Activated CD8-positive, alpha-beta T cell treated with anti-CD3 and anti-CD28 coated beads for 36 hours (primary cell): Measurements from ENCODE around the gene NAT9. TPM values are rescaled to one million over a fixed set of nuclear protein-coding genes. Genes with fewer than 3 reads are reported as not detected.

Source experiments
- ATAC-seq: fragments of 200-7000 bp; cut with Tn5 transposase; one replicate; pipeline ENCODE4 v1.10.0; 2021; ENCODE audit warnings: mild to moderate bottlenecking, moderate library complexity
- CTCF ChIA-PET: fragments of 350-600 bp; sonication (Branson Sonifier 250); formaldehyde crosslinking; loops from one replicate; lab custom pipeline; 2021; ENCODE audit warnings: antibody characterized with exemption; lab: Charles Lee
- POLR2A ChIA-PET: fragments of 350-600 bp; sonication (Branson Sonifier 250); formaldehyde crosslinking; loops from one replicate; lab custom pipeline; 2021; ENCODE audit warnings: antibody characterized with exemption; lab: Charles Lee
- DNase-seq: peaks from one replicate; pipeline ENCODE4 v3.0.0-alpha.2; 2020
- H3K27ac Mint-ChIP-seq: one replicate; pipeline ENCODE4 v1.8.0; 2021; ENCODE audit warnings: mild to moderate bottlenecking, mixed read lengths
- H3K27me3 Mint-ChIP-seq: one replicate; pipeline ENCODE4 v1.8.0; 2021; ENCODE audit warnings: mixed read lengths
- H3K36me3 Mint-ChIP-seq: one replicate; pipeline ENCODE4 v1.8.0; 2021; ENCODE audit warnings: low read depth, mixed read lengths
- H3K4me1 Mint-ChIP-seq: one replicate; pipeline ENCODE4 v1.8.0; 2021; ENCODE audit warnings: low read depth, mixed read lengths
- H3K4me3 Mint-ChIP-seq: one replicate; pipeline ENCODE4 v1.8.0; 2021; ENCODE audit warnings: mild to moderate bottlenecking, moderate library complexity, mixed read lengths
- H3K9me3 Mint-ChIP-seq: one replicate; pipeline ENCODE4 v1.8.0; 2021; ENCODE audit warnings: mixed read lengths
- CTCF ChIP-seq: fragments of 200-600 bp; IDR thresholded peaks from one replicate; pipeline ENCODE4 v1.8.0; 2022; ENCODE audit warnings: antibody characterized with exemption, mild to moderate bottlenecking
- intact Hi-C: fragments of 100-400 bp; cut with micrococcal nuclease; formaldehyde crosslinking; loops from one replicate; pipeline ENCODE4 v1.10.0; 2022
- total RNA-seq, 2 experiments: library from RNA; stranded (reverse); gene quantifications; one replicate each; pipeline ENCODE4 v1.2.3, GENCODE V29; 2021

NAT9 gene
- total RNA-seq, 2 experiments from 2014 or later: 35.5 to 42.4 TPM

GRCh38 chr17:74750039-74750326 lies 26.2 kb downstream of the NAT9 start:
- ATAC-seq (no peak), DNase-seq (no peak)
- CTCF ChIA-PET: interaction anchor here (1.0 to 7.9 kb wide), 11 partner anchors 8 to 115 kb away, joined by 3 to 98 read pairs (median 10); partner anchors contain the start of genes NAT9 and RAB37
- TF ChIP-seq CTCF: no peak
- no peaks in the 10 kb centered on the region for H3K9me3 Mint-ChIP-seq
- H3K27me3 Mint-ChIP-seq: no peaks in the 10 kb centered on the region
- intact Hi-C loops: no loop called here
- H3K4me3 Mint-ChIP-seq: peak overlapping the region; percentile 85
- H3K36me3 Mint-ChIP-seq: peaks cover 46% of the 10 kb centered on the region
- peaks cover 44% of the 10 kb centered on the region for H3K4me1 Mint-ChIP-seq
- H3K27ac Mint-ChIP-seq: peak overlapping the region; percentile 86
- POLR2A ChIA-PET: interaction anchor here (0.5 to 5.5 kb wide), 13 partner anchors 8 to 123 kb away, joined by 3 to 35 read pairs (median 5); partner anchors contain the start of genes FDXR and RAB37

- no peak for TF ChIP-seq CTCF
- Mint-ChIP-seq H3K9me3 (no peaks in the 10 kb centered on the region), H3K4me1 (peaks cover 45% of the 10 kb centered on the region), H3K27me3 (no peaks in the 10 kb centered on the region), H3K36me3 (peaks cover 41% of the 10 kb centered on the region), H3K27ac (peak overlapping the region; percentile 86), H3K4me3 (peak overlapping the region; percentile 85)
- CTCF ChIA-PET: interaction anchor here (1.0 to 7.9 kb wide), 11 partner anchors 8 to 116 kb away, joined by 3 to 98 read pairs (median 10); partner anchors contain the start of genes NAT9 and RAB37
- POLR2A ChIA-PET: interaction anchor here (0.9 to 5.5 kb wide), 13 partner anchors 10 to 124 kb away, joined by 3 to 35 read pairs (median 6); partner anchors contain the start of genes FDXR, NAT9 and RAB37
- intact Hi-C loops: no loop called here
- ATAC-seq: peak; percentile 6
- peak; percentile 78 for DNase-seq
These were observed 26.7 kb downstream of the NAT9 start for GRCh38 chr17:74749279-74750038.

GRCh38 chr17:74748529-74749278 lies 27.4 kb downstream of the NAT9 start, which contains the start of gene NHERF1:
Gene NHERF1 (plus strand): TSS chr17:74748628. CDS start chr17:74748847, 219 bp downstream.
- CTCF ChIA-PET: interaction anchor here (1.2 to 7.9 kb wide), 8 partner anchors 9 to 116 kb away, joined by 5 to 98 read pairs (median 16); partner anchors contain the start of gene NAT9
- H3K27me3 Mint-ChIP-seq: no peaks in the 10 kb centered on the region
- H3K27ac Mint-ChIP-seq: peak within 1 kb of the TSS; percentile 86
- ATAC-seq (peak; percentile 89), DNase-seq (peak; percentile 94)
- peaks cover 49% of the 10 kb centered on the region for H3K4me1 Mint-ChIP-seq
- POLR2A ChIA-PET: interaction anchor here (1.2 to 5.5 kb wide), 9 partner anchors 11 to 125 kb away, joined by 3 to 35 read pairs (median 8); partner anchors contain the start of genes FDXR, NAT9 and RAB37
- intact Hi-C loops: no loop called here
- TF ChIP-seq CTCF: peak; percentile 30
- peaks cover 38% of the 10 kb centered on the region for H3K36me3 Mint-ChIP-seq
- H3K9me3 Mint-ChIP-seq: peaks cover 3% of the 10 kb centered on the region
- peak within 1 kb of the TSS; percentile 85 for H3K4me3 Mint-ChIP-seq

GRCh38 chr17:74748279-74748528 lies 27.9 kb downstream of the NAT9 start:
- intact Hi-C loops: no loop called here
- peaks cover 7% of the 10 kb centered on the region for H3K9me3 Mint-ChIP-seq
- no peak overlapping the region for H3K27ac Mint-ChIP-seq
- no peak for TF ChIP-seq CTCF
- peaks cover 39% of the 10 kb centered on the region for H3K36me3 Mint-ChIP-seq
- no peaks in the 10 kb centered on the region for H3K27me3 Mint-ChIP-seq
- DNase-seq: no peak
- ATAC-seq: no peak
- CTCF ChIA-PET: interaction anchor here (6.9 kb wide), 1 partner anchor 10 kb away, joined by 98 read pairs; no protein-coding TSS in a partner anchor
- POLR2A ChIA-PET: interaction anchor here (3.8 to 5.5 kb wide), 2 partner anchors 11 to 32 kb away, joined by 21 to 35 read pairs; partner anchors contain the start of gene RAB37
- peak overlapping the region; percentile 65 for H3K4me3 Mint-ChIP-seq
- H3K4me1 Mint-ChIP-seq: peaks cover 49% of the 10 kb centered on the region
